NK-92 (cell line): ENCODE results near the gene HPSE2.
"Not testable (repeated sequence)": the region's sequence is repeated elsewhere in the genome, so short reads cannot be mapped to it uniquely, and the experiment has no call there.

Source experiments
- DNase-seq: peaks from one replicate; lab custom pipeline; 2025; ENCODE audit not compliant: unreplicated experiment; lab: John Stamatoyannopoulos, UW

HPSE2 gene

GRCh38 chr10:98517672-98518071 is 718.0 kb downstream of the HPSE2 start:
- DNase-seq: no peak

DNA sequence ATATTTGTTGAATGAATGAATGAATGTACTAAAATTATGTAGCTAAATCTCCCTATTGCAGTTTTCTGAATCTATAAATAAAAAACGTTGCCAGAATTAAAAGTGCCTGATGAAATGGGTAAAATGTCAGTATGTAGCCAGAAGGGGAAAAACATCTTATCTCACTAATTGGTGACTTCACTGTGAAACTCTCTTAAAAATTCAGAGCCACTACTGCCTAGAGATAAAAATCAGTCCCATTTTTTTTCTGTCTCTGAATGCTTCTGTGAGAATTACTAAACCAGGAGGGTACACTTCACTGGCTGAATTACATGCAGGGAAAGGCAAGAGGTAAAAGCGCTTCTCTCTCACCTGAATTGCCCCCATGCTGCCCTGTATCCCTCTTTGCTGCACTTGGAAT is 719.3 kb downstream of the HPSE2 start:
- no peak for DNase-seq

DNA sequence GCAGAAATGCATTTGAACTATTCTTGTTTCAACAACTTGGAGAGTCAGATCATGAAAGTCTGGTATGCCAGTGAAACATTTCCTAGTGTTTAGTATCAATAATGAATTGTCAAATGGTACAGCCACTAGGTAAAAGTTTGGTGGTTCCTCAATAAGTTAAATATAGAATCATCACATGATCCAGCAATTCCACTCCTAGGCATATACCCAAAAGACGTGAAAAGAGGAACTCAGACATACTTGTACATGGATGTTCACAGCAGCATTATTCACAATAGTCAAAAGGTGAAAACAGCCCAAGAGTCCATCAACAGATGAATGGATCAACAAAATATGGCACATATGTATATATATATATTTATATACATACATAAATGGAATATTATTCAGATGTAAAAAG is 721.9 kb downstream of the HPSE2 start:
- no peak for DNase-seq

DNA sequence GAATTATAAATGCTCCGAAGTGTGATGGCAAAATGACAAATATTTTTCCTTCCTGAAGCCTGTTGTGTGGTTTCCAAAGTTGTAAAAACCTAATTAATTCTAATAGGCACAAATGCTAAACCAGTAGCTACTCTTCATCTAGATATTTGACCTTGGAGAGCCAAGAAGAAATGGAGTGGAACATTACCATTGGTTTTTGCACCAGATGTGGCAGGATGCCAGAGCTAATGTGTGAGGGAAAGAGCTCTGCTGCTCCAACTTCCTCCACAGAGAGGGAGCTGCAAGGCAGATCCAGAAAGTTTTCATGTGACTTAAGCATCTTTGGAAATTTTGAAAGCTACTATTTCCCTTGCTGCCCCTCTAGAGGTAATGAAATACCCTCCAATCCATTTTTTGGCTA is 723.8 kb downstream of the HPSE2 start:
- no peak for DNase-seq

DNA sequence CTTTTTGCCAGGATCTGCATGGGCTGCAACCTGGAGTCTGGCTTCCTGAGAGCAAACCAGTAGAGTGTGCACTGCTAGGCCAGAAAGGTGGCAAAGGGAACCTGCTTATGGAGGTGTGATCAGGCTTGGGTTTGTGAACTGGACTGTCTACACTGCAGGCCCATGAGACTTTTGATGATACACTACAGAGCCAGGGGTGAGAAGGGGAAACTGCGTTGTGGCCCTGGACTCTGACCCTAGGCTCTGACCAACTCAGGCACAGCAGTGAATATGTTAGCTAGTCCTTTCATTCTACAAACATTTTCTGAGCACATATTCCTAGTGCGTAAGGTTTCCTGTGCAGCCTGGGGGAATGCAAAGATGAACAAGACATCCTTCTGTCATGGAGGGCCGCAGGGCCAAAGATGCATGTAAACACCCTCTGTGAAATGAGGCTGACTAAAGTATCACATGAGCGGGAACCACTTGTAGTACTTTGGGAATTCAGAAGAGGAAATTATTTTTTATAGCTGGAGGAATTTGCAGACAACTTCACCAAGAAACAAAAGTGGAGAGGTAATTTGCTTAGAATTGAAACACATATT is 725.1 kb downstream of the HPSE2 start:
- DNase-seq: no peak

- no peak for DNase-seq
Observed at GRCh38 chr10:98509745-98510144, 725.9 kb downstream of the HPSE2 start.

DNA sequence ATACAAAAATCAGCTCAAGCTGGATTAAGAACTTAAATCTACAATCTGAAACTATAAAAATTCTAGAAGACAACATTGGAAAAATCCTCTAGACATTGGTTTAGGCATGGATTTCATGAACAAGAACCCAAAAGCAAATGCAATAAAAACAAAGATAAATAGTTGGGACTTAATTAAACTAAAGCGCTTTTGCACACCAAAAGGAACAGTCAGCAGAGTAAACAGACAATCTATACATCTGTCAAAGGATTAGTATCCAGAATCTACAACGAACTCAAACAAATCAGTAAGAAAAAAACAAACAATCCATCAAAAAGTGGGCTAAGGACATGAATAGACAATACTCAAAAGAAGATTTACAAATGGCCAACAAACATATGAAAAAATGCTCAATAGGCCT is 733.1 kb downstream of the HPSE2 start:
- DNase-seq: not testable (repeated sequence)

GRCh38 chr10:98492763-98493162 is 742.9 kb downstream of the HPSE2 start:
- no peak for DNase-seq

DNA sequence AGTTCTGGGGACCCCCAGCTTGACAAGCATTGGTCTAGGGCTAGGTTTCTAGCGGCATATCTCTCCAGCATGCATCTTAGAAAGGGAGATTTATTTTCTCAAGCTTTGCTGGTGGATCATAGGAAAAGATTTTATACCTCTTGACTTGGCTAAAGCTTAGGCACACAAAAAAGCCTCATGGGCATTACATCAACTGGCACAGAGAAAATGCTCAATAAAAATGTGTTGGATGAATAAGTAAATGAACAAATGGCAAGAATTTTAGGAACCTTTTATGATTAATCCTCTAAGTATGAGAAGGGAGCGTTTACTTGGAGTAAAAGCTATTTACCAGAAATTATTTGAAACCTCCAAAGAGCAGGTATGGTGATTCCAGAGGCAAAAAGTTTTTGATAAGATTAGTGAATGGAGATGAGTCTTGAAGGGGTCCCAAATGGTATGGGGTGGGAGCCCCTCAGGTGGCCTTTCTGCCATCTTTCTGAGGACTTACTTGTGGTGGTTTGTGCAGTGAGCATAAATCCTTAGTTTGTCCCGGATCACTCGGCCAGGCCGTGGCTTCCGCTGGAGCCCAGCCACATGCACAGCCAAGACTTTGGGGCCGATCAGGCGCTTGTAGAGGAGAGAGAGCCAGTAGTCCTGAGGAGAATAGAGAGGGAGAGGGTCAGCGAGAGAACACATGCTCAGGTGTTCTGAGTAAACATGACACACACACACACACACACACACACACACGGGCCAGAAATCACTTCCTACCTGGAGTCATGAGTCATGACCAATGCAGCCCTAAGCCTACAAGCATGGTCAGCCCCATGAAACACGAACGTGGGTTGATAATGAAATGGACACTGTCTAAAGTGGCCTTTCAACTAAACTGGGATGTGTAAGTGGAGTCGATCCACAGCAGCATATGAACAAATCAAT is 745.8 kb downstream of the HPSE2 start:
- DNase-seq: no peak

DNA sequence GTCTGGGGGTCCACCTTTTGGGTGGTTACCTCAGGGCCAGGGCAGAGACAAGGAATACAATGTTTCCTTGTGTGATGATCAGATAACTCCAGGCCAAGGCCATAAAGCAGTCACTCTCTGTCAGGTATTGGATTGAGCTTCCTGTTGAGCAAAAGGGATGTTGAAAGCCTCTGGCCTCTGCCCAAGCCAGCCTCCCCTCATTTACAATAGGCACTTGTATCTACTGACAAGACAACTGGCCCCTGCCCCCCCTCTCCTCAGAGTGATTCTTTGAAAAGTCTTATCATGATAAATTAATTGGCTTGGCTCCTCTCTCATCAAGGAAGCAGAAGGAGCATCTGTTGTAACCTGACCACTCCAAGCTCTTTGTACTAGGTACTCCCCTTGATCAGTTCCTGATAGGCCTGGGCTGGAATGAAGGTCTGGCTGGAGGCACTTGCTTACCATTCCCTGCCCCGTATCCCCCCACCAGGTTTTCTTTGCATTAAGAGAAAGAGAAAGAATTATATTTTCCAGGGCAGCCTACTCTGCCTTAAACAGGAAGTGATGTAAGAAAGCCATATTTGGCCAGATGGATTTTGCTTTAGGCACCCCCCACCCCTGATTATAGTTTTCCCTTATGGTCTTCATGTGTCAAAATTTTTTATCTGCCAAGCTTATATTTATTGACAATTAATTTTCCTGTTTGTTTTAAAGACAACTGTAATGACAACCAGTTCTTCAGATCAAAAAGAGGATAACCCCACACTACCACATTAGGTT is 746.8 kb downstream of the HPSE2 start:
- DNase-seq: no peak

GRCh38 chr10:98487649-98488048 is 748.0 kb downstream of the HPSE2 start:
- no peak for DNase-seq

- no peak for DNase-seq
Observed at GRCh38 chr10:98486421-98486820, 749.2 kb downstream of the HPSE2 start.

GRCh38 chr10:98485959-98486358 is 749.7 kb downstream of the HPSE2 start:
- no peak for DNase-seq

DNA sequence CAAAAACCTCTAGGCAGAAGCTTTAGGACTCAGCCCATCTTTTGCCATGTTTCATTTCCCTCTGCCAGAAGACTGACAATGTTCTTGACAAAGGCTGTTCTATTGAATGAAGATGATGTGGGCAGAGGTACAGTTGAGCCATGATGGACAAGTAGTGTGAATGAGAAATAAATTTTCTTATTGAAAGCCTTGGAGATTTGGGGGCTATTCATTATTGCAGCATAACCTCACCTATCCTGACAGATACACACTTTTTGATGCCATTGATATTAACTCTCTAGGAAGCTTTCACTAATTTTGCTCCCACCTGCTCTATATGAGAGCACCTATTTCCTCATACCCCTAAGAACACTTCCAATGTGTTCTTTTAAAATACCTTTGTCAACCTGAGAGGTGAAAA is 752.0 kb downstream of the HPSE2 start:
- DNase-seq: no peak

DNA sequence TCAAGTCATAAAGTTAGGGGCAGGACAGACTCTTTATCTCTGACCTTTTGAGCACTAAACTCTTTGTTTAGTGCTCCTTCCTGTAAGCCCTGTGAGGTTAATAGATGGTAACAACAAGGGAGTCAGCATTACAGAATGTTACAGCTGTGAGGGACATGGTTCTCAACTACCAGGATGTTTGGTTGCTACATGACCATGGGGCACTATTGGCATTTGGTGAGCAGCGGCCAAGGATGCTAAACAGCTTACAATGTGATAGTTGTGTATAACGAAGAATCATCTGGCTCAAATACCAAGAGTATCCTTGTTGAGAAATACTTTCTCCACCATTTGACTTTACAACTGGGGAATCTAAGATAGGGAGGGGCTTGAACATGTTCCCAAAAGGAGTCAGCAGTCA is 753.6 kb downstream of the HPSE2 start:
- no peak for DNase-seq

DNA sequence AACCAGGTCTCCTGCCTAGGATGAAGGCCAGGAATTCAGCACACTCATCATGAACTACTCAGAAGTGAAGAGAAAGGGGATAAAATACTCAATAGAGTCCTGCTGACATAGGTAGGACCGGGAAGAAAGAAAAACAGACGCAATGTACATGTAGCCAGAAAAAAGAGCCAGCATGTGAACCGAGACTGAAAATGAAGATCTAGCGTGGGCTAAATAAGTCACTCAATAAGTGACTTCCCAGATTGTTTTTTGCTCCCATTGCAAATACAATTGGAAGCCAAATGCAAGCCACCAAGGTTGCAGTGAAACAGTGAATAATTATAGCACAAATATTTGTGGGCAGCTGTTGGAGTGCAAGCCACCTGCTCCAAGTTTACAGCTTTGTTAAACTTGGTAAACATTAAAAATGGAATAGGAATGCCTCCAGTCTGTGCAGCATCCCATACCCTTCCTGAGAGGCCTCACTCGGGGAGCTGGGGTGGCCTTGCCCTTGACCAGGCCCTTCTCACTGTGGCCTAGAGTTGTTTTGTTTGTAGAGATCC is 754.2 kb downstream of the HPSE2 start:
- DNase-seq: no peak

DNA sequence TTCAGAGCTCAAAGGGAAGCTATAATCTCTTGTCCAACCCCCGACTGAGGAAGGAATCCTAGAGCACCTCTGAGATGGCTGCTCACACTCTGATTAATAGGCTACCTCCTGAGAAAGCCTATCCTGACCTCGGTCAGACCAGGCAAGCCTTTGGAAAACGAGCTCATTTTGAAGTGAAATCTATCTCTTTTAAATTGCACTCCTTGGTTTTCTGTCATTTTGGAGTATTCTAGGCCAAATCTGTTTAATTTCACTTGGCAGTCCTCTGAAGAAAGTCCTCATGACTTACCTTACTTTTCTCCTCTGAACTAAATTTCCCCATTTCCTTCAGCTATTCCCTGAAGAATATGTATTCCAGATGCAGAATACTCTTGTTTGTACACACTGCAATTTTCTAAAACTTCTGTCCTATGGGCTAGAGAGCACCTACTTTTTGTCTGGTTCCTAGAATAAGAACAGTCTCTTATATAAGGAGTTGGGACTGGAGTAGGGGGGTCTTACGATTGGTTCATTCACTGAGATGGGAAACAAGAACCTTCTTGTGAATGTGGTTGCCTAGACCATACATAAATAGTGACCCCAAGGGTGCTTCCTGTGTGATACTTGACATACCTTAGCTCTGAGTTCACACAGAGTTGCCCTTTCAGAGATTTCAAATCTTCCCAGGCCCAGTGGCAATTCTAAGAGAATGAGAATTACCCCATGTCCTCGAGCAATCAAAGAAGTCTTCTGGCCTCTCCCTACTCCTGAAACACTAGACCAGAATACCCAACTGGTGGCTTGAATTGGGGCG is 757.0 kb downstream of the HPSE2 start:
- no peak for DNase-seq

GRCh38 chr10:98477861-98478260 is 757.8 kb downstream of the HPSE2 start:
- DNase-seq: no peak

- no peak for DNase-seq
Observed at GRCh38 chr10:98474628-98475027, 761.0 kb downstream of the HPSE2 start.

GRCh38 chr10:98472196-98472595 is 763.5 kb downstream of the HPSE2 start:
- DNase-seq: no peak

DNA sequence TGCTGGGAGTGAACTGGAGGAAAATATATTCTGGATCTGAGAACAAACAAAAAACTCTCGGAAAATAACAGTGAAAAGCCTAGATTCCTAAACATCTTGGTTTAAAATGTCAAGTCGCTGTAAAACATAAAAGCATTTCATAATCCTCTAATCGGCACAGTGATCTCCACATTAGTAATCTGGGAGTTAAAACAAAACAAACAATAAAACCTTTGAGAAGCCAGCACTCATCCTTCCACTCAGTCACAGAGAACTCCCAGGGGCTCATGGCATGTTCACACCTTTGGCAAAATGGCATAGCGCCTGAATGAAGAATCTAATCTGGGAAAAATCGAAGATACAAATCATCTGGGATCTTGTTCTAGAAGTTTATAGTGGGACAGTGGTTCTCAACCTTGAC is 764.8 kb downstream of the HPSE2 start:
- no peak for DNase-seq
